Measurements from ENCODE around the gene MOGAT3.

The MOGAT3 gene, protein sequence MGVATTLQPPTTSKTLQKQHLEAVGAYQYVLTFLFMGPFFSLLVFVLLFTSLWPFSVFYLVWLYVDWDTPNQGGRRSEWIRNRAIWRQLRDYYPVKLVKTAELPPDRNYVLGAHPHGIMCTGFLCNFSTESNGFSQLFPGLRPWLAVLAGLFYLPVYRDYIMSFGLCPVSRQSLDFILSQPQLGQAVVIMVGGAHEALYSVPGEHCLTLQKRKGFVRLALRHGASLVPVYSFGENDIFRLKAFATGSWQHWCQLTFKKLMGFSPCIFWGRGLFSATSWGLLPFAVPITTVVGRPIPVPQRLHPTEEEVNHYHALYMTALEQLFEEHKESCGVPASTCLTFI

DNA sequence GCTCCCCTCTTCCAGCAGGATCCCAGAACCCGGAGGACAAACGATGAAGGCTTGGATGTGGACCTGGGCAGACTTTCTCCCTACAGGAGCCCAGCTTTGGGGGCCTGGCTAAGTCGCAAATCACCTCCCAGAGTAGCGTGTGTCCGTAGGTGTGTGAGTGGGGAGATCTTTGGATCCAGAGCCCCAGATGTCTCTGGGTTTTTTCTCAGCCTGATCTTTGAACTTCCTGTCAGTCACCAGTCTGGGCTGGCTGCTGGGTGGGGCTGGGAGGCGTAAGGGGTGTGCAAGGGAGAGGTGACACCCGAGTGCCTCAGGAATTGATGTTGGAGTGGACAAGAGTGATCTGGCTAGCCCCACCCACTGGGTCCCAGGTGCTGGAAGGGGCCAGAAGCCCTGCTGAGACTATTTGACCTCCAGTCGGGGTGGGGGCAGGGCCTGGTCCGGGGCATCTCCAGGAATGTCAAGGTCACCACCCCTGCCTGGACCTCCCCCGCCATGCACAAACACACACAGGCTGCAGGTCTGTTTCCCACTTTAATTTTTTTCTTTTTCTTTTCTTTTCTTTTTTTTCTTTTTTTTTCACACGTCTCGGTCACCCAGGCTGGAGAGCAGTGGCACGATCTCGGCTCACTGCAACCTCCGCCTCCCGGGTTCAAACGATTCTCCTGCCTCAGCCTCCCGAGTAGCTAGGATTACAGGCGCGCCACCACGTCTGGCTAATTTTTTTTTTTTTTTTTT lies at the start of gene MOGAT3:
MOGAT3 (minus strand) TSS at position 175 of the 738 bp plus-strand sequence. CDS start 182 bp downstream, outside the sequence.
- no peak for DNase-seq

DNA sequence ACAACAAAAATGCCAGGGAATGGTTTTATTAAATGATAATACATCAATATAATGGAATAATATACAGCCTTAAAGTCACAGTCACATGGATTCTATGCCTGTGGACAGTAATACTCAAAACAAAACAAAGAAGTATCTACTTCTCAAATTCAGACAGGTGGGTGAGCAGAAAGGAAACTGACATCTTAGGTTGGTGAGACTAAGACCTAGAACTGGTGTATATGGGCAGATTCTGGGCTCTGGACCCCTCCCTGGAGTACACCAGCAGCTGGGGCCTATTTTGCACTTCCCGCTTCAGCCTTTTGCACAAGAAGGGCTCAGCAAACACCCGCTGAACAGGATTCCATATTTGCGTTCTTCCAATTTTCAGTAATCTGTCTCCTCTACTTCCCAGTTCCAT lies 49.5 kb upstream of the MOGAT3 start:
- DNase-seq: no peak

DNA sequence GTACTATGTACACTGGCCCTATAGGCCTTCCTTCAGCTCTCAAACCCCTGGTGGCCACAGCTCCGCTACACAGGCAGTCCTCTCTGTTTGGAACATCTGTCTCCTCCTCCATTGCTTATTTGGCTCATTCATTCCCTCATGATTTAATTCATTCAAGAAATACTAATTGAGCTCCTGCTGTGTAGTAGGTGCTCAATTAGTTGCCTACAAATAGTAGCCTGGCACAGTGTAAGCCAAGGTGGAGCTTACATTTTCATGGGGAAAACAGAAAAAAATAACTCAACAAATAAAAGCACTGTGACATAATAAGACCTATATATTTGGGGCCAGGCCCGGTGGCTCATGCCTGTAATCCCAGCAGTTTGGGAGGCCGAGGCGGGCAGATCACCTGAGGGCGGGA lies 47.4 kb upstream of the MOGAT3 start:
- DNase-seq: no peak

DNA sequence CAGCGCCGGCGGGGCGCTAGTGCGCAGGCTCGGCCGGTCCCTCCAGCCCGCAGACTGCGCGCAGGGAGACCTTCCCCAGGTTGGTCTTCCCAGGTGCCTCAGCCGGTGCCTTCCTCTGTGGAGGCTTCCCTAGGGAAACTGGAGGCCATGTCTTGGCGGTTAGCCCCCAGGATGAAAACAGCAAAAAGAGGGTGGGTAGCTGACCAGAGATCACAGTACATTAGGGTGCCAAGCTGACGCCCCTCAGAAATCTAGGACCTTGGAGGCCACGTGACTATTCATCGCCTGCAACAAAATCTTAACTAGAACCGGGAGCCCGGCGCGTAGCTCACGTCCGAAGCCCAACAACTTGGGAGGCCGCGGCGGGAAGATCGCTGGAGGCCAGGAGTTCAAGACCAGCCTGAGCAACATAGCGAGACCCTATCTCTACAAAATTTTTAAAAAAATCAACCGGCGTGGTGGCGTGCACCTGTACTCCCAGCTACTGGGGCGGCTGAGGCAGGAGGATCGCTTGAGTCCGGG lies 44.4 kb upstream of the MOGAT3 start:
- DNase-seq: no peak

DNA sequence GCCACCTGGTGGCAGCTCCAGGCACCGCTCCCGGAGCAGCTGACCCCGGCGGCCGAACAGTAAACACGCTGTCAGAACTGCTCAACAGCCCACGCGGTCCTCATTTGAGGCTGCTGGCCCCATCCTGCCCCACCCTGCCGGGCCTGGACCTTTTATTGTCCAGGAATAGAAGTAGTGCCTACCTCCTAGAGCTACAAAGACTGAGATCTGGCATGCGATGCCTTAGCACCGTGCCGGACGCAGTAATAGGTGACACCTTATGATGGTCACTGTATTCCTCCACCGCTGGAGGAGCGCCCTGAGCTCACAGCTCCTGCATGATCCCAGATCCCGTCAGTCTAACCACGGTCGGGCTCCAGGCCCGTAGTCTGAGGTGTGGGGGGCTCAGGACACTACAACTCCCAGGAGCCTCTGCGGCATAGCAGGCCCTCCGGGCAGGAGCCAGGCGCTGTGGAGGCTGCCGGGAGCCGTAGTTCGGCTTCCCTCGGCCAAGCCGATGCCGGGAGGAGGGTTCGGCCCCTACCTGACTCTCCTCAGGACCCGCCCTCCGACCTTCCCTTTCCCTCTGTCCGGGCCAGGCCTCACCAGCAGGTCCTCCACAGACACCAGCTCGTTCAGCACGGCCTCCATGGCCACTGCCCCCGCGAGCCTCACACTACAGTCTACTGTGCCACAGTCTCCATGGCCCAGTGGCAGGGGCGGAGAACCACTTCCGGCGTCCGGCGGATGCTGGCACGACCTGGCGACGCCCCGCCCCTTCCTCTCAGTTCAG lies 43.7 kb upstream of the MOGAT3 start, which contains the start of gene FIS1:
FIS1 (minus strand) TSS at position 707 of the 772 bp plus-strand sequence; CDS start at position 630, 77 bp downstream.
- peak; percentile 93 for DNase-seq

DNA sequence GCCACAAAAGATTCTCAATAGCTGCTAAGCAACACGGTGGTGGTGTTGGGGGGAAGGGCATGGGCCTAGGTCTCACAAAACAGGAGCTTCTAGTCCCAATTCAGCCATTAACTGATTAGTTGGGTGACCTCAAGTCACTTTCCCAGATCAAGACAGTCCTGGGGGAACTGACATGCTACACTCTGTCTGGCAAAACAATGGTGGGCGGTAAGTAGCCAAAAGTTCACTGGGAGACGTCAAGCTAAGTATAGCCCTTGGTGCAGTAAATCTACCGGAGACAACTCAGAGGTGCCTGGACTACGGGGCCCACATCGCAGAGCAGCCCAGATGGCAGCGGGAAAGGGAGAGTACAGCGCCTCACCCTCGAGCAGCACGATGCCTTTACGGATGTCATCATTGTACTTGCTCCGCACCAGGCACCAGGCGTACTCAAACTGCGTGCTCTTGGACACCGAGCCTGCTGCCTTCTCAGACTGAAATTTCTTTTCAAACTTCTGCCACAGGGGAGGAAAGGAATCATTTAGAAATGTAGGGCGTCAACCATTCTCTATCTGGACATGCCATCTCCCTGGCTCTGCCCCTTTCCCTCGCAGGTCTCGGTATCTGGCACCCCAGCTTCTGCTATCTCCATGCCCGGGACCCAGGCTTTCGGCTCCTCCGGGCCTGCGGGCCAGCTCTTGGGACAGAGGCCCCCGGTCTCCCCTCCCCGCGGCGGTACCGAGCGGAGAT lies 43.0 kb upstream of the MOGAT3 start:
- DNase-seq: no peak

DNA sequence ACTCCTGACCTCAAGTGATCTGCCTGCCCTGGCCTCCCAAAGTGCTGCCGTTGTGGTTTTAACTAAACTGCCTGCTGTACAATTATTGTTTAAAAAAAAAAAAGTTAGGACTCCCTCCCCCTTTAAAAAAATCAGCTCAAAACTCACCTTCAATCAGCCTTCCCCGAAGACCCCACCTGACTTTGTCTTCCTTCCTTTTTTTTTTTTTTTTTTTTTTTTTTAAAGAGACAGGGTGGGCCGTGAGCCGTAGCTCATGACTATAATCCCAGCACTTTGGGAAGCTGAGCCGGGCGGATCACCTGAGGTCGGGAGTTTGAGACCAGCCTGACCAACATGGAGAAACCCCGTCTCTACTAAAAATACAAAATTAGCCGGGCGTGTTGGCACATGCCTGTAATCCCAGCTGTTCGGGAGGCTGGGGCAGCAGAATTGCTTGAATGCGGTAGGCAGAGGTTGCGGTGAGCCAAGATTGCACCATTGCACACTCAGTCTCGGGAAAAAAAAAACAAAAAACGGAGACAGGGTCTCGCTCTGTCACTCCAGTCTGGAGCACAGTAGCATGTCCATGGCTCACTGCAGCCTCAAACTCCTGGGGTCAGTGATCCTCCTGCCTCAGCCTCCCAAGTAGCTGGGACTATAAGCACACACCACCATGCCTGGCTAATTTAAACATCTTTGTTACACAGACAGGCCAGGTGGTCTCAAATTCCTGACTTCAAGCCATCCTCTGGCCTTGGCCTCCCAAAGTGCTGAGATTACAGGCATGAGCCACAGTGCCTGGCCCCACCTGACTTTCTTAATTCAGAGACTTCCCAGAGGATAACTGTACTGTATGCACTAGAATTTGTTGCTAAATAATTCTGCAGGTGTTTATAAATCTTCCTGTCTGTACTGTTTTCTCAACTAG lies 40.9 kb upstream of the MOGAT3 start:
- DNase-seq: no peak

DNA sequence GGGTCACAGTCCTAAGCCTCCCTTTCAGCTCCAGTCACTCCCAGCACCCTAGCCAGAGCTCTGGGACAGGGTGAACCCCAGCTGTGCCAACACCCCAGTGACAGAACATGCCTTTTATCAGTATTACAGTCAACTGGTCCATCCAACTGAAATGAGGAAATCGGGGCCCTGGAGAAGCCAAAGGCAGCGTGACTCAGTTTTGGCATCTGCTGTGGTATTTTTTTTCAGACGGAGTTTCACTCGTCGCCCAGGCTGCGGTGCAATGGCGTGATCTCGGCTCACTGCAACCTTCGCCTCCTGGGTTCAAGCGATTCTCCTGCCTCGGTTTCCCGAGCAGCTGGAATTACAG lies 40.2 kb upstream of the MOGAT3 start:
- peak; percentile 78 for DNase-seq

DNA sequence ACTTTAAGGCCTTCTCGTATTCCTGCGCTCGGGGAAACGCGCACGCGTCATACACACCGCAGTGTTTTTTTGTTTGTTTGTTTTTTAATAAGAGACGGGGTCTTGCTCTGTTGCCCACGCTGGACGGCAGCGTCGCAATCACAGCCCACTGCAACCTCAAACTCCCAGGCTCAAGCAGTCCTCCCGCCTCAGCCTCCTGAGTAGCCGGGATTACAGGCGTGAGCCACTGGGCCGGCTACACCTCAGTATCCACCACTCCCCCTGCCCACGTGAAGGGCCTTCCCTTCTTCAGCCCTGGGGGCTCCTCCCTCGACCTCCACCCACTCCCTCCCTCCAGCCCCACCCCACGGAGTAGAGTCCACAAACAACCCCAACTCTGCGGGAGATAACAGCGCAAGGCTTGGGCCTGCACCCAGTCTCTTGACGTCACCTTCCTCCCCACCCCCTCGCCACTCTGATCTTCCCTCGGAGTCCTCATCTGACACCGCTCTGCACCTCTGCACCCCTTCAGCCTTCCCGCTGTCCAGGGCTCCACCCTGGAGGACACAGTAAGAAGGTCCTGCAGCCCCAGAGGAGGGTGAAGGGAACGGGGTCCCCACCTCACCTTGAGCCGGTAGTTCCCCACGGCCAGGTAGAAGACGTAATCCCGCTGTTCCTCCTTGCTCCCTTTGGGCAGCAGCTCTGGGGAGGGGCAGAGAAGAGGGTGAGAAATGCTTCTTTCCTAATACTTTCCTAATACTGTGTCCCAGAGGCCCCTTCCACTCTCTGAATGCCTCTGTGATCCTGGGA lies 39.6 kb upstream of the MOGAT3 start:
- DNase-seq: no peak

DNA sequence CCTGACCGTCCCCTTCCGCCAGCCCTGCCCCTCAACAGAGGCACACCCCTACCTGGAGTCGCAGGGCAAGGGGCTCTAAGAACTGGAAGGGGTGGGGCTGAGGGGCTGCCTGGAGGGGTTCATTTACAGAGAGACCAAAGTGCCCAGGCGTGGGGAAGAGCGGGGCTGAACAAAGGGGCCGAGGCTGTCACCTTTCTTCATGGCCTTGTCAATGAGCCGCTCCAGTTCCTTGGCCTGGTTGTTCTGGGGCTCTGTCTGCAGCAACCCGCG lies 39.0 kb upstream of the MOGAT3 start:
- DNase-seq: no peak

DNA sequence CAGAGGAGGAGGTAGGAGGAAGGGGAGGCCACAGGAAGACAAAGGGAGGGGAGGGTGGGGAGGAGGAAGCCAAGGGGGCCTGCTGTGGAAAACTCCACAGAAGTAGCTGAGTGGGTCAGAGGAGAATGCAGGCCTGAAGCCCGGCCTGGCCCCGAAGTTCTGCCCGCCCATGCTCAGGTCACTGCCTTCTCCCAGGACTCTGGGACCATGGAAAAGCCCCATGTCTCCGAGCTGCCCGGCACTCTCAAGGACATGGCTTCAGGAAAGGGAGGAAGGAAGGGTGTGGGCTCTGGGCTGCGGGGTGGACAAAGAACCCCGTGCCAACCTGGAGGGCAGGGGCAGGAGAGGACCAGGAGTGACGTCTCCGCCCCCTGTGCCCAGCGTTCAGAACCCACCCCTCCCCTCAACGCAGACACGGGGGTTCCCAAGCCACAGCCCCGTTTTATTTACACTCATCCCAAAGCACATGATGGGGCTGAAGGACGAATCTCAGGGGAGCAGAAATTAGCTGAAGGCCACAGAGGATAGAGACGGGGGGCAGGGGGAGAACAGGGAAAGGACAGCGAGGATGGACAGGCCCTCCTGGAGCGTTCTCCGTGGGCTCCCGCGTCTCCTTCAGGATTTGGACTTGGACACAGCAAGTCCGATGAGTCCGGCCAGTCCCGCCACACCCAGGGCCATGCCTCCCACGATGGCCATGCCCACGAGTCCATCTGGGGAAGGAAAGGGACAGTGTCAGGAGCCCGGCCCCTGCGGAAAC lies 38.5 kb upstream of the MOGAT3 start:
- no peak for DNase-seq

DNA sequence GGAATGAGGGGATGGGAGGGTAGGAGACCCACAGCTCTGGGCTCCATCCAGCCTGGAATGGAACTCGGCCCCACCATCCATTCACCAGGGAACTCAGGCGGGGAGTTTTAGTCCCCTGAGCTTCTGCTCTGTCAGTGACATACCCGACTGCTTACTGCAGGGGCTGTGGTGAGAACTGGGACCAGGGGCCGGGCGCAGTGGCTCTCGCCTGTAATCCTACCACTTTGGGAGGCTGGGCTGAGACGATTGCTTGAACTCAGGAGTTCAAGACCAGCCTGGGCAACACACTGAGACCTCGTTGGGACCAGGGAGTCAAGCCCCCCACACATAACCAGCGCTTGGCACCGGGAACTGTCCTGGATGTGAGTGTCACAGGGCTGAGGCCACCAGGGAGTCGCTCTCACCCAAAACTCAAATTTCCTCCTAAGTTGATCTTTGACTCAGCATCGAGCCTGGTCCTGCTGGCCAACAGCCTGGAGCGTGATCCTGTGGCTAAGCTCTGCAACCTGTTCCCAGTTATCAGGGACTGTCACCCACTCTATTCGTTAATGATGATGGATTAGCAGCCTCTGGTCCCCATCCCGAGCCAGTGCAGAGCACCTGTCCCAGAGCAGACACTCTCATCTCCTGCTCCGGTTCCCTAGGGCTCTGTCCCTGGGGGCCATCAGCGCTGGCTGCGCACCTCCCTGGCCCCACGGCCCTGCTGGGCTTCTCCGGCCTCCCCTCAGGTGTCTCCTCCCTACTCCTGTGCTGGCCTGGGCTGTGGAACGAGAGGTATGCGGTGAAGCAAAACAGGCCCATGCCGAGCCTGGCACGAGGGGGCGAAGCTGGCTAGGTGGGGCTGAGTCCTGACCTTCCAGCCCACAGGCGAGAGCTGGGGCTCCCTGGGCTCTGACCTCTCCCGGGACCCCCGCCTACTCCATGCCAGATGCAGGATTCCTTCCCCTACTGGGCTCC lies 37.7 kb upstream of the MOGAT3 start:
- no peak for DNase-seq

DNA sequence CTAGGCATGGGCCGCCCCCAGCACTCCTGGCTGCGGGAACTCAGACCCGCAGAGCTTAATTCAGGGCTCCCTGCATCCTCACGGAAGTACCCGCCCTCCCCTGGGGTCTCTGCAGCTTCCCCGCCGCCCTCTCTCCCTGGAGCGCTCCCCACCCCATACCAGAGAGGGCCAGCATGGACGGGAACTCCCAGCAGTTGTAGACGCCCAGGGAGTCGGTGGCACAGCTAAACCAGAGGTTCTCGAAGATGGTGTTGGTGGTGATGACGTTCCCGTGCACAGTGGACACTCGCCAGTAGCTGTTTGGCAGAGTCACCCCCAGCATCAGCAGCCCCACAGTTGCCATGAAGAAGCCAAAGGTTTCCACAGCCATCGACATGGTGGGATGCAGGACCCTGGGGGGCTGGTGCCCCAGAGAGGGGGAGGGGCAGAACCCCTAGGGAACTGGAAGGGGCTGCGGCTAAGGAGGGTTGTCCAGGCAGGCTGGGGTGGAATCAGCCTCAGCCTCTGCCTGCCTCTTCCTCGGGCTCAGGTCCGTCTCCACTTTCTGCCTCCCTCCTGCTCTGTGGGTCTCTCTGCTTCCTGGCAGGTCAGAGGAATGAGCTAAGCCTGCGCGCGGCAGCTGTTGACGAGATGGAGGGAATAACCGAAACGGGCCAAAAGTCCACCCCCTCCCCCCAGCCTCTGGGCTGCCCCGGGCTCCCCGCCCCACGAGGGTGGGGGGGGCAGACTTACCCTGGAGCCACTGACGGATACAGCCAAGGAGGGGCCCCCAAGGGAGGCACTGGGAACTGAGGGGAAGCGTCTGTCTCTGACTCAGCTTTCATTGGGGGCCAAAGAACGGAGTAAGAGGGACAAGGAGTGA lies 36.6 kb upstream of the MOGAT3 start, which contains the start of gene CLDN15:
CLDN15 (minus strand) TSS at position 597 of the 862 bp plus-strand sequence; CDS start at position 376, 221 bp downstream.
- peak; percentile 12 for DNase-seq

DNA sequence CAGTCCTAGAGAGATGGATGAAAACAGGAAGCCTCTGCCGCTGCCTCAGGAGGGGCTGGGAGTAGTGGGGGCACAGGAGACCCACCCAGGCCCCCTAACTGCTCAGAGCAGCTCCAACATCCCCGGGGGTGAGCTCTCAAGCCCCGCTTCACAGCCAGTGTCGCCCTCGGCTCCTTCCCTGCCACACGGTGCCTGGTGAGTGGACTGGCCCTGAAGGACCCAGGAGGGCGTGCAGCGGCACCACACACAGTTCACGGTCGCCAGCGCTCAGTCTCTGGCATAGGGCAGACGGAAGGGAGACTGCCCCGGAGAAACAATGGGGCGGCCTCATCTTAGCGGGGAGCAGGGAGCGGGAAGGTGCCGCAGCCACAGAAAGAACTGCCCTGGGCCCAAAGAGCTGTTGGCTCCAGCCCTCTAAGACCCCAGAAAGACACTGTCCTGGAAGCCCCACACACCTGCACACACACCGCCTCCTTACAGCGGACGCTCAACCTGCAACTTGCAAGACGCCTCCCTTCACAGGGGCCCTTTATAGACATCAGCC lies 35.5 kb upstream of the MOGAT3 start:
- DNase-seq: no peak

DNA sequence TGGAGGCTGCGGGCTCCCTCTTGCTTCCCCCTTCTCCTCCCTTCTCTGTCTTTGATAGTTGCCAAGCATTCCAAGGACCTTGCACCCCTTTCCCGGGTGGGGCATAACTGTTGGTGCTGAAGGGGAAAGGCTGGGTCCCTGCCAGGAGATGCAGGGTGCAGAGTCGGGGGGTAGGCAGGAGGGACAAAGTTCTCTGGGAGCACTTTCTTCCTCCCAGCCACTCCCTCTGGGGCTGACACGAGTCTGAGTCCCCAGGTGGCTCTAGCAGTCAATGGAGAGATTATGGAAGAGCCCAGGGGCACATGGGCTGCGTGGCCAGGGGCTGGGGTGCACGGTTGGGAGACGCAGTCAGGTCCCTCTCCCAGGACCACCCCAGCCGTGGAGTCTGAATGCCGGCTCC lies 34.7 kb upstream of the MOGAT3 start:
- no peak for DNase-seq

DNA sequence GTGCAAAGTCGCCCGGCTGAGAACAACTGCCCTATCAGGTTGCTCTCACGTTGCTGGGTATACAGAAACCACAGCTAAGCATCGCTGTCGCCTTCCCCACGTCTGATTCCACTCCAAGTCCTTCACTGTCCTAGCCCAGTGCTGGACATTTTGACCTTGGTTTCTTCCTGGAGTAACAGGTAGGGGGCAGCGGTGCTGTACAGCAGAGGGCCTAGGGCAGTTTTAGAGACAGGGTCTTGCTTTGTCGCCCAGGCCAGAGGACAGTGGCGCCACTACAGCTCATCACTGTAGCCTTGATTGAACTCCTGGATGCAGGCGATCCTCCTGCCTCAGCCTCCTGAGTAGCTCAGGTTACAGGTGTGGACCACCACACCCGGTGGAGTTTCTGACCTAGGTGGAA lies 34.2 kb upstream of the MOGAT3 start:
- DNase-seq: peak; percentile 33

DNA sequence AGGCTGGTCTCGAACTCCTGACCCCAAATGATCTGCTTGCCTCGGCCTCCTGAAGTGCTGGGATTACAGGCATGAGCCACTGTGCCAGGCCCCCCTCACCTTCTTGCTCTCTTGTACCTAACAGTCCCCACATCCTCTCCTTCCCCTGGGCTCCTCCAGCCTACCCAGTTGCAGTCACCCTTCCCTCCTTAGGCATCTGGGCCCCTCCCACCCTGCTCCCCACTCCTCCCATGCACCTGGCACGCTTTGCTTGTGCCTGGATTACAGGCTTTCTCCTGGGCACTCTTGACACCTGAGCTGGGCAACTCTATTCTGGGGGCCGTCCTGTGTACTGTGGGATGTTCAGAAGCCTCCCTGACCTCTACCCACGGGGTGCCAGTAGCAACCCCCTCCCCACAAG lies 33.8 kb upstream of the MOGAT3 start:
- no peak for DNase-seq

Data from suppressor macrophage treated with lipopolysaccharide for 4 hours (primary cell).